B cell (primary cell): ENCODE measurements around the gene PLPPR3.

ENCODE experiments used
- CTCF ChIP-seq: fragments of 200-600 bp; IDR thresholded peaks from one replicate; pipeline ENCODE4 v1.8.0; 2022; ENCODE audit warnings: antibody characterized with exemption, mild to moderate bottlenecking
- EZH2 ChIP-seq: IDR thresholded peaks from 2 replicates; pipeline ENCODE4 v1.6.1; 2012; ENCODE audit warnings: borderline replicate concordance, low read depth, mild to moderate bottlenecking, moderate library complexity, low read length; ENCODE audit not compliant: insufficient read depth, poor library complexity, severe bottlenecking

GRCh38 chr19:801861-802497 is 19.8 kb downstream of the PLPPR3 start:
- no peak for TF ChIP-seq CTCF
- TF ChIP-seq EZH2, result no peak
